GM23338 (cell line): ENCODE data around the gene SNPH. TPM values are rescaled to one million over a fixed set of nuclear protein-coding genes. Genes with fewer than 3 reads are reported as not detected.

ENCODE experiments used
- ATAC-seq: fragments of 200-7000 bp; cut with Tn5 transposase; 3 replicates; pipeline ENCODE4 v1.9.1; 2020
- DNase-seq: peaks from one replicate; pipeline ENCODE4 v3.0.0-alpha.2; 2015; ENCODE audit warnings: low spot score
- H2AFZ ChIP-seq: fragments of 200-600 bp; sonication (generic); 2 replicates; pipeline ENCODE4 v1.8.0; 2016; ENCODE audit warnings: antibody characterized with exemption, mild to moderate bottlenecking, moderate library complexity
- H3F3A ChIP-seq: fragments of 200-600 bp; sonication (generic); replicated peaks from 2 replicates; pipeline ENCODE4 v1.8.0; 2017; ENCODE audit warnings: antibody characterized with exemption, mixed run types, low read depth
- H3K27ac ChIP-seq: fragments of 200-600 bp; sonication (generic); 2 replicates; pipeline ENCODE4 v1.6.1; 2016; ENCODE audit warnings: low read depth
- H3K27me3 ChIP-seq: fragments of 200-600 bp; sonication (generic); 2 replicates; pipeline ENCODE4 v1.8.0; 2016; ENCODE audit warnings: mild to moderate bottlenecking, mixed run types, moderate library complexity; ENCODE audit not compliant: insufficient read depth
- H3K36me3 ChIP-seq: fragments of 200-600 bp; sonication (generic); 2 replicates; pipeline ENCODE4 v1.8.0; 2016; ENCODE audit warnings: mild to moderate bottlenecking; ENCODE audit not compliant: insufficient read depth
- H3K4me1 ChIP-seq: fragments of 200-600 bp; sonication (generic); 2 replicates; pipeline ENCODE4 v1.8.0; 2016; ENCODE audit warnings: mild to moderate bottlenecking, moderate library complexity; ENCODE audit not compliant: insufficient read depth
- H3K4me2 ChIP-seq: fragments of 200-600 bp; sonication (generic); 2 replicates; pipeline ENCODE4 v1.7.1; 2017; ENCODE audit warnings: mixed run types
- H3K4me3 ChIP-seq: fragments of 200-600 bp; sonication (generic); 2 replicates; pipeline ENCODE4 v1.6.1; 2016; ENCODE audit warnings: mixed run types
- H3K79me2 ChIP-seq: fragments of 200-600 bp; sonication (generic); replicated peaks from 2 replicates; pipeline ENCODE4 v1.8.0; 2017; ENCODE audit warnings: mild to moderate bottlenecking; ENCODE audit not compliant: insufficient read depth
- H3K9me2 ChIP-seq: fragments of 200-600 bp; sonication (generic); 2 replicates; pipeline ENCODE4 v1.8.0; 2017; ENCODE audit not compliant: insufficient read depth
- H4K20me1 ChIP-seq: fragments of 200-600 bp; sonication (generic); replicated peaks from 2 replicates; pipeline ENCODE4 v1.8.0; 2017; ENCODE audit warnings: mild to moderate bottlenecking; ENCODE audit not compliant: insufficient read depth
- H3K27ac Mint-ChIP-seq: 2 replicates; pipeline ENCODE4 v1.8.0; 2020; ENCODE audit warnings: inconsistent platforms, mild to moderate bottlenecking, moderate library complexity, mixed read lengths
- H3K27me3 Mint-ChIP-seq: 3 replicates; pipeline ENCODE4 v1.8.0; 2022; ENCODE audit warnings: low read depth, mild to moderate bottlenecking, moderate library complexity, mixed read lengths, inconsistent platforms; ENCODE audit not compliant: insufficient read depth, poor library complexity
- H3K36me3 Mint-ChIP-seq: 3 replicates; pipeline ENCODE4 v1.8.0; 2021; ENCODE audit warnings: low read depth, mild to moderate bottlenecking, inconsistent platforms, moderate library complexity, mixed read lengths
- H3K4me1 Mint-ChIP-seq: 3 replicates; pipeline ENCODE4 v1.8.0; 2020; ENCODE audit warnings: mild to moderate bottlenecking, inconsistent platforms, mixed read lengths
- H3K4me3 Mint-ChIP-seq: 3 replicates; pipeline ENCODE4 v1.8.0; 2021; ENCODE audit warnings: moderate library complexity, mild to moderate bottlenecking, inconsistent platforms, mixed read lengths
- H3K9me3 Mint-ChIP-seq: 3 replicates; pipeline ENCODE4 v1.8.0; 2020; ENCODE audit warnings: moderate library complexity, mild to moderate bottlenecking, inconsistent platforms, mixed read lengths
- CREB1 ChIP-seq: fragments of 250-450 bp; sonication (Bioruptor Pico); IDR thresholded peaks from 2 replicates; pipeline ENCODE4 v1.5.0; 2020; ENCODE audit warnings: low read depth, mild to moderate bottlenecking, moderate library complexity
- EZH2 ChIP-seq: fragments of 200-600 bp; sonication (generic); IDR thresholded peaks from one replicate; pipeline ENCODE4 v1.8.0; 2017; ENCODE audit warnings: antibody characterized with exemption, mild to moderate bottlenecking, low read depth; ENCODE audit not compliant: unreplicated experiment
- EZH2phosphoT487 ChIP-seq: fragments of 200-600 bp; sonication (generic); IDR thresholded peaks from one replicate; pipeline ENCODE4 v1.8.1; 2018; ENCODE audit warnings: antibody characterized with exemption; ENCODE audit not compliant: unreplicated experiment
- JUNB ChIP-seq: IDR thresholded peaks from one replicate; pipeline ENCODE4 v1.6.1; 2016; ENCODE audit warnings: antibody characterized with exemption; ENCODE audit not compliant: unreplicated experiment
- NANOG ChIP-seq: IDR thresholded peaks from 2 replicates; pipeline ENCODE4 v1.6.1; 2016; ENCODE audit warnings: antibody characterized with exemption, borderline replicate concordance
- POLR2AphosphoS5 ChIP-seq: IDR thresholded peaks from 2 replicates; pipeline ENCODE4 v1.6.1; 2016; ENCODE audit warnings: antibody characterized with exemption, low read depth
- STAT1 ChIP-seq: IDR thresholded peaks from one replicate; pipeline ENCODE4 v1.6.1; 2016; ENCODE audit warnings: antibody characterized with exemption; ENCODE audit not compliant: unreplicated experiment
- ZNF114 ChIP-seq: fragments of 250-450 bp; sonication (Bioruptor Pico); IDR thresholded peaks from 2 replicates; pipeline ENCODE4 v1.5.0; 2020; ENCODE audit warnings: mild to moderate bottlenecking, moderate library complexity
- ZNF331 ChIP-seq: fragments of 250-450 bp; sonication (Bioruptor Pico); IDR thresholded peaks from 2 replicates; pipeline ENCODE4 v1.5.0; 2020; ENCODE audit warnings: low read depth, mild to moderate bottlenecking, moderate library complexity
- polyA plus RNA-seq: library from polyadenylated mRNA; unstranded; fragments of >200 nt; fragmentation: Nextera tagmentation; extraction: Ambion mirVana; gene quantifications from 2 replicates; pipeline ENCODE4 v1.2.1, GENCODE V29; 2016
- total RNA-seq: library from RNA; depleted of rRNA; stranded (reverse); fragments of >200 nt; shearing (Covaris generic); gene quantifications from 2 replicates; pipeline ENCODE4 v1.2.3, GENCODE V29; 2014
- TF ChIP-seq, protein P1 (sequence below), 2 experiments: fragments of 200-600 bp in 1 of 2; sonication (generic) in 1 of 2; conservative IDR thresholded peaks; 2 replicates each; pipeline versions ENCODE4 v1.5.1 to v1.6.1; 2016 to 2017; ENCODE audit warnings: antibody characterized with exemption in 2 of 2, low read depth in 2 of 2, mild to moderate bottlenecking in 2 of 2, moderate library complexity in 1 of 2
- TF ChIP-seq, protein P2 (sequence below): fragments of 250-450 bp; sonication (Bioruptor Pico); IDR thresholded peaks from 2 replicates; pipeline ENCODE4 v1.5.0; 2020; ENCODE audit warnings: mild to moderate bottlenecking, moderate library complexity
- TF ChIP-seq, protein P3 (sequence below): IDR thresholded peaks from one replicate; pipeline ENCODE4 v1.6.1; 2018; ENCODE audit warnings: antibody characterized with exemption; ENCODE audit not compliant: unreplicated experiment
- TF ChIP-seq, protein P4 (sequence below): IDR thresholded peaks from 2 replicates; pipeline ENCODE4 v1.6.1; 2016; ENCODE audit warnings: antibody characterized with exemption

Gene SNPH
- total and polyA plus RNA-seq, 2 experiments from 2014 or later = 1.5 to 5.8 TPM

DNA sequence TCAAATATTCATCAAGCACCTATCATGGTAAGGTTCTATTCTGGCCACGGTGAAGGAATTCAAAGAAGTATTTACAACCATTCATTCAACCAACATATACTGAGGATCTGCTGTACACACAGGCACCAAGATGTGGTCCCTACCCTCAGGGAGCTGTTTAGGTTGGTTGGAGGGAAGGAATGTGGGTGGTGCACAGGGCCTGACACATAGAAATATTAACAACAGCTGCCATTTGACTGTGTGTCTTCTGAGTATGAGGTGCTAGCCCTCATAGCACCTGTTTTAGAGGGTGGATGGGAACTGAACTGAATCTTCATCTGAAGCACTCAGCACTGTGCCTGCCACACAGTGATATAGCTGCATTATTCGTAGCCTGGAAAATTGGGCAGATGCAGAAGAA is 7.3 kb downstream of the SNPH start:
- DNase-seq = no peak
- Histone ChIP-seq H3F3A (no peaks in the 10 kb centered on the region), H3K9me2 (no peaks in the 10 kb centered on the region), H3K4me1 (no peaks in the 10 kb centered on the region; the same call in 1 of the 2 replicates), H2AFZ (no peak overlapping the region), H3K27ac (no peak overlapping the region), H3K4me2 (no peak overlapping the region), H3K36me3 (no peaks in the 10 kb centered on the region), H3K4me3 (no peak overlapping the region), H4K20me1 (0 out of 2 replicates have a peak, but pooled peaks cover 1% of the 10 kb centered on the region), H3K79me2 (no peaks in the 10 kb centered on the region), H3K27me3 (no peaks in the 10 kb centered on the region)
- Mint-ChIP-seq H3K27ac (no peak overlapping the region), H3K4me1 (peaks cover 2% of the 10 kb centered on the region), H3K36me3 (no peaks in the 10 kb centered on the region), H3K9me3 (no peaks in the 10 kb centered on the region), H3K4me3 (no peak overlapping the region), H3K27me3 (peaks cover 7% of the 10 kb centered on the region)
- no peak for TF ChIP-seq ZNF331
- TF ChIP-seq, protein P1, sequence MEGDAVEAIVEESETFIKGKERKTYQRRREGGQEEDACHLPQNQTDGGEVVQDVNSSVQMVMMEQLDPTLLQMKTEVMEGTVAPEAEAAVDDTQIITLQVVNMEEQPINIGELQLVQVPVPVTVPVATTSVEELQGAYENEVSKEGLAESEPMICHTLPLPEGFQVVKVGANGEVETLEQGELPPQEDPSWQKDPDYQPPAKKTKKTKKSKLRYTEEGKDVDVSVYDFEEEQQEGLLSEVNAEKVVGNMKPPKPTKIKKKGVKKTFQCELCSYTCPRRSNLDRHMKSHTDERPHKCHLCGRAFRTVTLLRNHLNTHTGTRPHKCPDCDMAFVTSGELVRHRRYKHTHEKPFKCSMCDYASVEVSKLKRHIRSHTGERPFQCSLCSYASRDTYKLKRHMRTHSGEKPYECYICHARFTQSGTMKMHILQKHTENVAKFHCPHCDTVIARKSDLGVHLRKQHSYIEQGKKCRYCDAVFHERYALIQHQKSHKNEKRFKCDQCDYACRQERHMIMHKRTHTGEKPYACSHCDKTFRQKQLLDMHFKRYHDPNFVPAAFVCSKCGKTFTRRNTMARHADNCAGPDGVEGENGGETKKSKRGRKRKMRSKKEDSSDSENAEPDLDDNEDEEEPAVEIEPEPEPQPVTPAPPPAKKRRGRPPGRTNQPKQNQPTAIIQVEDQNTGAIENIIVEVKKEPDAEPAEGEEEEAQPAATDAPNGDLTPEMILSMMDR (conservative IDR thresholded peaks at IDR 0.05; ENCODE audit: low read depth in 2 of 2) = no peak
- no peak for TF ChIP-seq POLR2AphosphoS5
- TF ChIP-seq, protein P2, sequence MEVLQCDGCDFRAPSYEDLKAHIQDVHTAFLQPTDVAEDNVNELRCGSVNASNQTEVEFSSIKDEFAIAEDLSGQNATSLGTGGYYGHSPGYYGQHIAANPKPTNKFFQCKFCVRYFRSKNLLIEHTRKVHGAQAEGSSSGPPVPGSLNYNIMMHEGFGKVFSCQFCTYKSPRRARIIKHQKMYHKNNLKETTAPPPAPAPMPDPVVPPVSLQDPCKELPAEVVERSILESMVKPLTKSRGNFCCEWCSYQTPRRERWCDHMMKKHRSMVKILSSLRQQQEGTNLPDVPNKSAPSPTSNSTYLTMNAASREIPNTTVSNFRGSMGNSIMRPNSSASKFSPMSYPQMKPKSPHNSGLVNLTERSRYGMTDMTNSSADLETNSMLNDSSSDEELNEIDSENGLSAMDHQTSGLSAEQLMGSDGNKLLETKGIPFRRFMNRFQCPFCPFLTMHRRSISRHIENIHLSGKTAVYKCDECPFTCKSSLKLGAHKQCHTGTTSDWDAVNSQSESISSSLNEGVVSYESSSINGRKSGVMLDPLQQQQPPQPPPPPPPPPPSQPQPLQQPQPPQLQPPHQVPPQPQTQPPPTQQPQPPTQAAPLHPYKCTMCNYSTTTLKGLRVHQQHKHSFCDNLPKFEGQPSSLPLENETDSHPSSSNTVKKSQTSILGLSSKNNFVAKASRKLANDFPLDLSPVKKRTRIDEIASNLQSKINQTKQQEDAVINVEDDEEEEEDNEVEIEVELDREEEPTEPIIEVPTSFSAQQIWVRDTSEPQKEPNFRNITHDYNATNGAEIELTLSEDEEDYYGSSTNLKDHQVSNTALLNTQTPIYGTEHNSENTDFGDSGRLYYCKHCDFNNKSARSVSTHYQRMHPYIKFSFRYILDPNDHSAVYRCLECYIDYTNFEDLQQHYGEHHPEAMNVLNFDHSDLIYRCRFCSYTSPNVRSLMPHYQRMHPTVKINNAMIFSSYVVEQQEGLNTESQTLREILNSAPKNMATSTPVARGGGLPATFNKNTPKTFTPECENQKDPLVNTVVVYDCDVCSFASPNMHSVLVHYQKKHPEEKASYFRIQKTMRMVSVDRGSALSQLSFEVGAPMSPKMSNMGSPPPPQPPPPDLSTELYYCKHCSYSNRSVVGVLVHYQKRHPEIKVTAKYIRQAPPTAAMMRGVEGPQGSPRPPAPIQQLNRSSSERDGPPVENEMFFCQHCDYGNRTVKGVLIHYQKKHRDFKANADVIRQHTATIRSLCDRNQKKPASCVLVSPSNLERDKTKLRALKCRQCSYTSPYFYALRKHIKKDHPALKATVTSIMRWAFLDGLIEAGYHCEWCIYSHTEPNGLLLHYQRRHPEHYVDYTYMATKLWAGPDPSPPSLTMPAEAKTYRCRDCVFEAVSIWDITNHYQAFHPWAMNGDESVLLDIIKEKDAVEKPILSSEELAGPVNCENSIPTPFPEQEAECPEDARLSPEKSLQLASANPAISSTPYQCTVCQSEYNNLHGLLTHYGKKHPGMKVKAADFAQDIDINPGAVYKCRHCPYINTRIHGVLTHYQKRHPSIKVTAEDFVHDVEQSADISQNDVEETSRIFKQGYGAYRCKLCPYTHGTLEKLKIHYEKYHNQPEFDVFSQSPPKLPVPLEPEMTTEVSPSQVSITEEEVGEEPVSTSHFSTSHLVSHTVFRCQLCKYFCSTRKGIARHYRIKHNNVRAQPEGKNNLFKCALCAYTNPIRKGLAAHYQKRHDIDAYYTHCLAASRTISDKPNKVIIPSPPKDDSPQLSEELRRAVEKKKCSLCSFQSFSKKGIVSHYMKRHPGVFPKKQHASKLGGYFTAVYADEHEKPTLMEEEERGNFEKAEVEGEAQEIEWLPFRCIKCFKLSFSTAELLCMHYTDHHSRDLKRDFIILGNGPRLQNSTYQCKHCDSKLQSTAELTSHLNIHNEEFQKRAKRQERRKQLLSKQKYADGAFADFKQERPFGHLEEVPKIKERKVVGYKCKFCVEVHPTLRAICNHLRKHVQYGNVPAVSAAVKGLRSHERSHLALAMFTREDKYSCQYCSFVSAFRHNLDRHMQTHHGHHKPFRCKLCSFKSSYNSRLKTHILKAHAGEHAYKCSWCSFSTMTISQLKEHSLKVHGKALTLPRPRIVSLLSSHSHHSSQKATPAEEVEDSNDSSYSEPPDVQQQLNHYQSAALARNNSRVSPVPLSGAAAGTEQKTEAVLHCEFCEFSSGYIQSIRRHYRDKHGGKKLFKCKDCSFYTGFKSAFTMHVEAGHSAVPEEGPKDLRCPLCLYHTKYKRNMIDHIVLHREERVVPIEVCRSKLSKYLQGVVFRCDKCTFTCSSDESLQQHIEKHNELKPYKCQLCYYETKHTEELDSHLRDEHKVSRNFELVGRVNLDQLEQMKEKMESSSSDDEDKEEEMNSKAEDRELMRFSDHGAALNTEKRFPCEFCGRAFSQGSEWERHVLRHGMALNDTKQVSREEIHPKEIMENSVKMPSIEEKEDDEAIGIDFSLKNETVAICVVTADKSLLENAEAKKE = no peak
- no peak for TF ChIP-seq NANOG
- no peak for TF ChIP-seq ZNF114 (CRISPR knock-in tag)
- no peak for TF ChIP-seq STAT1
- no peak for TF ChIP-seq CREB1
- TF ChIP-seq EZH2 = no peak
- TF ChIP-seq, protein P3, sequence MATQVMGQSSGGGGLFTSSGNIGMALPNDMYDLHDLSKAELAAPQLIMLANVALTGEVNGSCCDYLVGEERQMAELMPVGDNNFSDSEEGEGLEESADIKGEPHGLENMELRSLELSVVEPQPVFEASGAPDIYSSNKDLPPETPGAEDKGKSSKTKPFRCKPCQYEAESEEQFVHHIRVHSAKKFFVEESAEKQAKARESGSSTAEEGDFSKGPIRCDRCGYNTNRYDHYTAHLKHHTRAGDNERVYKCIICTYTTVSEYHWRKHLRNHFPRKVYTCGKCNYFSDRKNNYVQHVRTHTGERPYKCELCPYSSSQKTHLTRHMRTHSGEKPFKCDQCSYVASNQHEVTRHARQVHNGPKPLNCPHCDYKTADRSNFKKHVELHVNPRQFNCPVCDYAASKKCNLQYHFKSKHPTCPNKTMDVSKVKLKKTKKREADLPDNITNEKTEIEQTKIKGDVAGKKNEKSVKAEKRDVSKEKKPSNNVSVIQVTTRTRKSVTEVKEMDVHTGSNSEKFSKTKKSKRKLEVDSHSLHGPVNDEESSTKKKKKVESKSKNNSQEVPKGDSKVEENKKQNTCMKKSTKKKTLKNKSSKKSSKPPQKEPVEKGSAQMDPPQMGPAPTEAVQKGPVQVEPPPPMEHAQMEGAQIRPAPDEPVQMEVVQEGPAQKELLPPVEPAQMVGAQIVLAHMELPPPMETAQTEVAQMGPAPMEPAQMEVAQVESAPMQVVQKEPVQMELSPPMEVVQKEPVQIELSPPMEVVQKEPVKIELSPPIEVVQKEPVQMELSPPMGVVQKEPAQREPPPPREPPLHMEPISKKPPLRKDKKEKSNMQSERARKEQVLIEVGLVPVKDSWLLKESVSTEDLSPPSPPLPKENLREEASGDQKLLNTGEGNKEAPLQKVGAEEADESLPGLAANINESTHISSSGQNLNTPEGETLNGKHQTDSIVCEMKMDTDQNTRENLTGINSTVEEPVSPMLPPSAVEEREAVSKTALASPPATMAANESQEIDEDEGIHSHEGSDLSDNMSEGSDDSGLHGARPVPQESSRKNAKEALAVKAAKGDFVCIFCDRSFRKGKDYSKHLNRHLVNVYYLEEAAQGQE = no peak
- no peak for TF ChIP-seq EZH2phosphoT487
- TF ChIP-seq, protein P4, sequence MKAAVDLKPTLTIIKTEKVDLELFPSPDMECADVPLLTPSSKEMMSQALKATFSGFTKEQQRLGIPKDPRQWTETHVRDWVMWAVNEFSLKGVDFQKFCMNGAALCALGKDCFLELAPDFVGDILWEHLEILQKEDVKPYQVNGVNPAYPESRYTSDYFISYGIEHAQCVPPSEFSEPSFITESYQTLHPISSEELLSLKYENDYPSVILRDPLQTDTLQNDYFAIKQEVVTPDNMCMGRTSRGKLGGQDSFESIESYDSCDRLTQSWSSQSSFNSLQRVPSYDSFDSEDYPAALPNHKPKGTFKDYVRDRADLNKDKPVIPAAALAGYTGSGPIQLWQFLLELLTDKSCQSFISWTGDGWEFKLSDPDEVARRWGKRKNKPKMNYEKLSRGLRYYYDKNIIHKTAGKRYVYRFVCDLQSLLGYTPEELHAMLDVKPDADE = no peak
- no peak for TF ChIP-seq JUNB
- no peak for ATAC-seq
